G401.6 (cell line): Measurements from ENCODE around the gene HEMGN.

ENCODE experiments used
- FAIRE-seq: peaks from 2 replicates; lab custom pipeline; 2012; peaks lifted over from hg19 to GRCh38; lab: Jason Lieb, UNC

Gene HEMGN

DNA sequence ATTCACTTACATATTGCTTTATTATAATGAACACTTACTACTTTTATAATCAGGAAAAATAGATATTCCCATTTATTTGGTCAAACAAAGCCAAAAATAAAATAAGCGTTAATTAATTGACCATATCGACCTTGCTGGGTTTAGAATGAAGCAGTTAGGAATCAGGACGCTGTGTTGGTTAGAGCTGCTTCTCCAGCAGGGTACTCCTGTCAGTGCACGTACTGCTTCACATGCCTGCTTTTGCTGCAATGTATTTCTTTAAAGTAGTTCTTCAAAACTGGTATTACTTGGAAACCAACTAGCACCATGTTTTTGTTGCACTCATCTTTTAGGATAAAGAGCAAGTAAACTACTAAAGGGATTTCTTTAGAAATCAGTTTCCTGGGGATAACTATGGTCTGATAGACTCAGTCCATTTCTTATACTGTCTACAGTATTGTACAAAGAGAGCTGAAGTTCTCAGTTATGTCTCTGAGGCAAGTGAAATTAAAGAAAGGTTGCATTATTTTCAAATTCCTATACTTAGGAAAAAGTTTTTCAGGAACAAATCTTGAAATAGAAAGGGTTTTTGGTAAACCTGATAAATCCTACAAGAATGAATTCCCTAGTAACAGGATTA is 8.9 kb downstream of the HEMGN start:
- FAIRE-seq: no peak

DNA sequence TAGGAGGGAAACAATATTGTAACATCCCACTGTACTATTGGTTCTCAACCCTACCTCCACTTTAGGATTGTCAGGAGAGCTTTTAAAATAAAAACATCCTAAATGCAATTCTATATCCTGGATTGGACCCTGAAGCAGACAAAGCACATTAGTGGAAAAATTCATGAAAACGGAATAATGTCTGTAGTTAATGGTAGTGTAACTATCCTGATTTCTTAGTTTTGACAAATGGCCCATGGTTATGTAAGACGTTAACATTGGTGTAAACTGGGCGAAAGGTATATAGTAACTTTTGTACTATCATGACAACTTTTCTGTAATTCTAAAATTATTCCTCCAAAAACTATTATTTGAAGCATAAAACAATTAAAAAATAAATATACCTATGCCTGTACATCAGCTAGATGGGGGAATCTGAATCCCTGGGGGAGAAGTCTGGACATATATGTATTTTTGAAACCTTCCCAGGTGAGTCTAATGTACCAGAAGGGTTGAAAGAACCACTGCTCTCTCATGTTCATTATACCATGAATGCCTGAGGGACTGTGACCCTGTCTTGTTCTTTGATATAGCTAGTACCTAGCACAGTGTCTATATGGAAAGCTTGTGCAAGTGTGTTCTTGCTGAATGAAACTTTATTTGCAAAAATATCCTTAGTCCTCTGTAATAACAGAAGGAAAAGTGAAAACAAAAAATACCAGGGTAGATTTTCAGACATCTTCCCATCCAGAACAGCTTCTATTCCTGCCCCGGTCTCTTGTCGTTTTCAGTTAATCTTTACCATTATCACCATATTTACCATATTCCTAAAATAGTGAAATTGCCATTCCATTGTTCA is 12.3 kb downstream of the HEMGN start:
- FAIRE-seq: no peak

DNA sequence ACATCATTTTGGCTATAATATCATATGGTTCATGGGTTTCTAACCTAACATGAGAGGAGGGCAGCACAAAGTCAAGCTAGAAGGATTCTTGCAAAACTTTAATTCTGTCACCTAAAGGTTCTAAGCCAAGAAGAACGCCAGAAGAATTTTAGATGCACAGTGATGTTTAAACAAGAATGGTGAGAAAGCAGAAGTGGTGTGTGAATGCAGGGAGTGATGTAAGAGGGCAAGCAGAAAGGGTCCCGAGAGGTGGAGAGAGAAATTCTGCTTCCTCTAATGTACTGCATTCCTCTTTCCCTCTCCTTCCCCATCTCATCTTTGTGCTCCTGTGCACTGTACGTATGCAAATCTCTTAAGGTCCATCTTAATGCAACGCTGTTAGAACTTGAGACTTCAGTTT is 13.6 kb downstream of the HEMGN start:
- FAIRE-seq: no peak

DNA sequence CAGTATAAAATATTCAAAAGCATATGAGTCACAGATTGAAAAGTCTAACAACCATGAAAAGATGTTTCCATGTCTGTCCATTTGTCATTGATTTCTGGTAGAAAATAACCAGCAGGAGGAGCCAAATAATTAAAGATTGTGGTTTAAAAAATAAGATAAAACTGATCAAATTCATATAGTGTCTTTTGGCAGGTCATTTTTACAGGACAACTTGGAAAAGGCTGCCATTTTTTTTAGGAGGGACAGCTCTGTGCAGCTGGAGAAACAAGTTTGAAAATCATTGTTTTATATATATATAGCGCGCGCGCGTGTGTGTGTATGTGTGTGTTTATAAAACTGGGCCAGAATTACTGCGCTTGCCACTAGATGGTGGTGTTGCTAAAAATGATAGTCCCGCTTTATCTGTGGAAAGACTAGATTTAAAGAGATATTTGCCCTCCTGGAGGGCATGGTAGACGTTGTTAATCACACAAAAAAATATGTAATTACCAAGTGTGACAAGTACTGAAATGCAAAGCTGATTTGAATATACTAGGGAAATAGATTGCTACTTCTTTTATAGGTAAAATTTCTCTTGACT is 14.4 kb downstream of the HEMGN start:
- peak; percentile 90 for FAIRE-seq

DNA sequence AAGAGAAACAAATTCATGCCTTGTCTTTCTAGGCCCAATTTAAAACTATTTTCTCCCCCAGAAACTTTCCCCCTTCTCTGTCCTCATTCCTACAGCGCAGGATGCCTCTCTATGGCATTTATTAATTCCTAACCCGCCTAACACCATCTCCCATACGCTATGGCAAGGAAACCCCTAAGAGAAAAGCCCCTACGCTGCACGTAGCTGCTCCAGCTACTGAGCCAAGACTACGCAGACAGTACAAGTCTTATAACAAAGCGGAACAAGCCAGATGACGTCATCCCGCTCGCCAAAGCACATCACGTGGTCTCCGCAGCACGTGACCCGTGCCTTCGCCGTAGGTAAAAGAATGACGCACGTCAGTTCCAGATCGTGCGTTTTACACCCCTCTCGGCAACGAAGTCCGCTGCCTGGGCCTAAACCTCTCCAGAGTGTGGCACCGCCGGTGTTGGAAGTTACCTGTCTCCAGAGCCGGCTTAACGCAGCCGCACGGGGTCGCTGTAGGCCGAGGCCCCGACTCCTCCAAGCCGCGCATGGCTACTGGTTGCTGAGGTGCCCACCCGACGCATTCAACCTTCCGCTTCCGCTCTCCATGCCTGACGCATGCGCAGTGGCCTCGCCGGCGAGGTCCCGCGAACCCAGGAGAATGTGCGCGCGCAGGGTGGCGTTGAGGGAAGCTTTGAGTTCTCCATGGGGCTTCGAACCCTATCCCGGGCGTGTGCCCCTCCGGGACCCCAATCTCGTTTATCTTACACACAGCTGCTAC is 15.8 kb downstream of the HEMGN start, which contains the start of gene TRMO:
TRMO (minus strand) TSS at position 542 of the 766 bp plus-strand sequence; CDS start at position 535, 7 bp downstream.
- FAIRE-seq: peak; percentile 77

DNA sequence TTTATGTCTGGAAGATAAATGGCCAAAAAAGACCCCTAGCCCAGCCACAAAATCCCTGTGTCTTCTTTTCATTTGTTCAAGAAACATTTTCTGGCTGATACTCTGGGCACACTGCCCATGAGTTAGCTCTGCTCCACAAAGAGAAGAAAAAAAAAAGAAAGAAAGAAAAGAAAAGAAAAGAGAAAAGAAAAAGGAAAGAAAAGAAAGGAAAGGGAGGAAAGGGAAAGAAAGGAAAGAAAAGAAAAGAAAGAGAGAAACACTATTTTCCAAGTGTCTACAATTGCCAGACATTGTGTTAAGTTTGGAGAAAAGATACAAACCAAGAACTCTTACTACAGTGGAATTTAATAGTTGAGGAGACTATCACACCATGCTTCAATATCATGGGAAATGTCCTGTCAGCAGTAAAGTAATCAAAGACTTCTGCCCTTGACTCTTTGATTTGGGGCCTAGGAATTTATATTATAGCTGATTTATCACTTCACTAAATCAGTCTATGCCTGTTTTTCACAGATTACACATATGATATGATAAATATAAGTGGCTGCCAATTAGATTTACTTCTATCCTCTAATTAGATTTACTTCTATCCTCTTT is 18.7 kb downstream of the HEMGN start:
- no peak for FAIRE-seq

DNA sequence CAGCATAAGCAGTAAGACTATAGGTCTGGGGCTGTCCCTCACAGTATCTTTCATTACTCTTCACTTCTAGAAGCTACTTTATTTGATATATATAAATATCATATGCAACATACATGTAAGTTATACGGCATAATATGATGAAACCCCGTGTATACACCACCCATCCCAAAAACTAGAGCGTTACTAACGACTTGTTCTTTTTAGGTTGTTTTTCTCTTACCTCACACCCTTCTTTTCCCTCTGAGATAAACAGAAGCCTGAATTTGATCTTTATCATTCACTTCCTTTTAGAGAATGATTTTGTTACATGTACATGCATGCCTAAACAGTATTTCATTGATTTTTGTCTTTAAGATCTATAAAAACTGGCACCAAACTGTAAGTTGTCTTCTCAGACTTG is 19.4 kb downstream of the HEMGN start:
- no peak for FAIRE-seq

DNA sequence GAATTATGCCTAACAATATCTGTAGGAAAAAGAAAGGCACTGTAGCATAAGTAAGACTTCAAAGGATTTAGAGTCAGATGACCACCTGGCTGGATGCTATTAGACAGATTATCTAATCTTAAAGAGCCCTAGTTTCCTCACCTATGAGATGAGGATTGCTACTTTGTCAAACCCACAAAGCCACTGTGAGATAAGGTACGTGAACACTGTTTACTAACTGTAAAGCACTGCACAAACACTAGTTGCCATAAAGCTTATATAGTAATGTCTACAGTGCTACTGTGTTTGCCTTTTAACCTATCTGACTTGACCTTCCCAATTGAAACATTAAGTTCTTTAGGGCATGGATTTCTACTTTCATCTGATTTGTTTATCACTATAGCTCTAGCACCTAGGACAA is 26.0 kb downstream of the HEMGN start:
- FAIRE-seq: no peak

DNA sequence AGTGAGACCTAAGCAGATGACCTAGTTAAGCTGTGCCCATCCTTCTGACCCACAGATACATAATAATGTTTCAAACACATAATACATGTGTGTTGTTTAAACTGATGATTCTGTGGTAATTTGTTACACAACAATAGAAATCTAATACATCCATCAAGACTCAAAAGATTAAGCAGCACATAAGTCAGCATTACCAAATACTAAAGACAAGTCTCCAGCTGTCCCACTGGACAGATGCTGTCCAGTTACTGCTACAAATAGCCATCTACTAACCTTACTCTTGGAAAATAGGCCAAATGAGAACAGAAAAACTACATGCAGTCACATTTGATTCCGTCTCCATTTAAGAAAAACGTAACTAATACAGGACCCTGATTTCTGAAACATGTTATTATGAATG is 26.4 kb downstream of the HEMGN start:
- FAIRE-seq: no peak

DNA sequence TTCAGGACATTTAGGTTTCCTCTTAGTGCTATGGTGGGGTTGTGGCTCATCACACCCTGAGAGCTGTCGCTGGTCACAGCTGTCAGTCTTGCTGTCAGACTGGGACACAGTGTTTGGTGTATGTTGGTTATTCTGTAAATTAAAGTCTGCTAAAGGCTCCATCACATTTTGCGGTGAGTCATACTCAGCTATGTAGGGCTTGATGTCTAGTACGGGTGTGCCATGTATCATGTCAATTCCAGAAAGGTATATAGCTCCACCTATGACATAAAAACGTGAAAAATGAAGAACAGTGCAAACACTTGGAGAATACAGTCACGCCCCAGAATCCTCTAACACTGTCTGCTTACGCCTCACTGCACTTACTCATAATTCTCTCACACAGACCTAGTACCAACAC is 27.6 kb downstream of the HEMGN start:
- no peak for FAIRE-seq

DNA sequence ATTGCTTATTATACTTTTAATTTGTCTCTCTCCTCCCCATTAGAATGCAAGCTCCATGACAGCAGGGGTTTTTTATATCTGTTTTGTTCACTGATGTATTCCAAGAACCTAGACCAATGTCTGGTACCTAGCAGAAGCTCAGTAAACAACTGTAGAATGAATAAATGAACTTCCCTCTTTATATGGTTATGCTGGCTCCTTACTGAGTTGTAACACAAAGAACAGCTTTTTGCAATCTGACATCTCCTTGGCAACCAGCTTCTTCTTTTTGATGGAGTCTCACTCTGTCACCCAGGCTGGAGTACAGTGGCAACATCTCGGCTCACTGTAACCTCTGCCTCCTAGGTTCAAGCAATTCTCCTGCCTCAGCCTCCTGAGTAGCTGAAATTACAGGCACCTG is 29.3 kb downstream of the HEMGN start:
- no peak for FAIRE-seq

DNA sequence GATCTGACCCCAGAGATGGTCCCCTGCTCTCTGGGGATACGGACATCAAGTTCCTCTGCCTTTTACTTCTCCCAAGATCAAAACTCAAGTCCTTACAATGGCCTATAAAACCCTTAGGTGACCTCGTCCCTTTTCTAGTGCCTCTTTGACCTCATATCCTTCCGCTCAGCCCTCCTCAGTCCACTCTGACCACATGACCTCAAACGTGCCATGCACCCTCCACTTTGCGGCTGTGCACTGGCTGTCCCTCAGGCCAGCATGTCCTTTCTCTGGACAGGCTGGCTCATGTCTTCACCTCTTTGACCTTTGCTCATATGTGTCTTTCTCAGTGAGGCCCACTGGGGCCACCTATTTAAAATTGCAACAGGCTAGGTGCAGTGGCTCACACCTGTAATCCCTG is 30.3 kb downstream of the HEMGN start:
- no peak for FAIRE-seq

DNA sequence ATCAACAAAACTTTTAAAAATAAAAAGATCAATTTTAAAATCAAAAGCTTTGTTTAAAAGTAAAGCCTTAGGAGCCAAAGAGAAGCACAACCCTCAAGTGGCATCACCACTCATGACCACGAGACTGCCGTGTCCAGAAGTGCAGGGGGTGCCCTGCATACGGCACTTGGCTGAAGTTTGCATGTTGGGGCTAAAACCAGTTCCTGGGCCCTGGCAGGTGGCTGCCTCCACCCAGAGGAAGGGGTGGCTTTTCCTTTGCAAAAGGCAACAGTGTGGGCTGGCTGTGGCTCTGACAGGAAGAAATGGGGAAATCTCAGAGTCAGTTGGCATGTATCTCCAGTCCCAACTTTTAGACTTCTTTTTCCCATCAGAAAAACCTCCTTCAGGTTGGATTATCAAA is 30.9 kb downstream of the HEMGN start:
- FAIRE-seq: no peak

DNA sequence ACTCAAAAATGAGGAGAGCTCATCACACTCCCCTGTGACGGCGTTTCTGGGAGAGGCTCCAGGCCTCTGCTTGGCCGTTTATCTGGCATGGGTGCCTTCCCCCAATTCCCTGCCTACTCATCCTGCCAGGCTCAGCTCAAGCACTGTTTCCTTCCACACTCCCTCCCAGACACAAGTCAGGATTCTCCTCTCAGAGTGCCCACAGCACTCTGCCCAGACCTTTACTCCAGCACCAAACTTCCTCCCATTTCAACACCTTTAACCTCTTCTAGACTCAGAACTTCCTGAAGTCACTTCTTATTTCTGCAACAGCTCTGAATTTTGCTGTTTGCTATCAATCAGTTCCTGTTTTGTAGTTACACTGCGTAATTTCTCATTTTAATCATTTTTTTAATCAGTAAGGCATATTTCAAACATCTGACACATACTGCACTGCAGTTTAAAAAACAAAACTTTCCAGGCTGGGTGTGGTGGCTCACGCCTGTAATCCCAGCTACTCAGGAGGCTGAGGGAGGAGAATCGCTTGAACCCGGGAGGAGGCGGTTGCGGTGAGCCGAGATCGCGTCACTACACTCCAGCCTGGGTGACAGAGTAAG is 31.6 kb downstream of the HEMGN start:
- FAIRE-seq: no peak

DNA sequence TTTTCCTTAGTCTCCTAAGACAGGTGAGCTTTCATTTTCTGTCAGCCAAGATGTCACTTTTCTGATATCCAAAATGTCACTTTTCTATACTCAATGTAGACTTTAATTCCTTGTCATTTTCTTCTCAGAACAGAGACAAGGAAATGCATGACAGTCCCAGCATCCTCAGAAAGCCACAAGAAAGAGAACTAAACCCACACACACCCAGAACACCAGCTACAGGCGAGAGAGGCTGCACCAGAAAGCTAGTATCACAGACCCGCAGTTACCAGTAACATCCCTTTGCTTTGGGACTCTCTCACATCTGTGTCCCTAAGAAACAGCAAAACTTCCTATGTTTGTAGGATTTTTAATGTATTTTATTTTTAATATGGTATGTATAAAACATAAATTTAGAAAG is 32.7 kb downstream of the HEMGN start:
- FAIRE-seq: no peak

DNA sequence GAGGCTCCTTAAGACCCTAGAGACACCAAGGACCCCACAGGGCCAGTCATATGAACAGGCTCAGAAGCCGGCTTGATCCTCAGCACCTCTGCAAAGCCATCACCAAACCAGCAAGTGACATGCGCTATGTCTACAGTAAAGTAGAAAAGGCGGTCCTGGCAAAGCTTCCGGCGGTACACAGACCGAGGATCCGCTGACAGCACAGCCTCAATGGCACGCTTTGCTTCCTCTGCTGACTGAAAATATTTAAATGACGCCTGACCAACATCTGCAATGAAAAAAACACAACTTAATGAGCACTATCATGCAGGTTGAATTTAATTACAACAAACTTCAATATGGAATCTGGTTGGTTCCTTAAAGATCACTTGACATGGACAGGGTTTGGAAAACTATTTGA is 33.2 kb downstream of the HEMGN start:
- FAIRE-seq: no peak

DNA sequence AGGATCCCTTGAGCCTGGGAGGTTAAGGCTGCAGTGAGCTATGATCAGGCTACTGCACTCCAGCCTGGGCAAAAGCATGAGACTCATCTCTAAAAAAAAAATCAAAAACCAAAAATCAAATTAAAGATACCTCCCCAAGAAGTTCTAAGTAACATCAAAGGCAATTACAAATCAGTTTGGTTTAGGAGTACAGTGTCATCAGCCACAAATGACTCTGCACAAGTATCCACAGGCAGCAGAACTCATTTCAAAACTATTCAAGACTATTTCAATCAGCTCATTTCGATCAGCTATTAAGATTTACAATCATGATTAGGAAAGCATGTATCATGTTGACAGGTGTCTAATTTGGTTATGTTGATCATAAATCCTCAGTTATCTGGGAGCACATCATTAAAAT is 34.8 kb downstream of the HEMGN start:
- no peak for FAIRE-seq

DNA sequence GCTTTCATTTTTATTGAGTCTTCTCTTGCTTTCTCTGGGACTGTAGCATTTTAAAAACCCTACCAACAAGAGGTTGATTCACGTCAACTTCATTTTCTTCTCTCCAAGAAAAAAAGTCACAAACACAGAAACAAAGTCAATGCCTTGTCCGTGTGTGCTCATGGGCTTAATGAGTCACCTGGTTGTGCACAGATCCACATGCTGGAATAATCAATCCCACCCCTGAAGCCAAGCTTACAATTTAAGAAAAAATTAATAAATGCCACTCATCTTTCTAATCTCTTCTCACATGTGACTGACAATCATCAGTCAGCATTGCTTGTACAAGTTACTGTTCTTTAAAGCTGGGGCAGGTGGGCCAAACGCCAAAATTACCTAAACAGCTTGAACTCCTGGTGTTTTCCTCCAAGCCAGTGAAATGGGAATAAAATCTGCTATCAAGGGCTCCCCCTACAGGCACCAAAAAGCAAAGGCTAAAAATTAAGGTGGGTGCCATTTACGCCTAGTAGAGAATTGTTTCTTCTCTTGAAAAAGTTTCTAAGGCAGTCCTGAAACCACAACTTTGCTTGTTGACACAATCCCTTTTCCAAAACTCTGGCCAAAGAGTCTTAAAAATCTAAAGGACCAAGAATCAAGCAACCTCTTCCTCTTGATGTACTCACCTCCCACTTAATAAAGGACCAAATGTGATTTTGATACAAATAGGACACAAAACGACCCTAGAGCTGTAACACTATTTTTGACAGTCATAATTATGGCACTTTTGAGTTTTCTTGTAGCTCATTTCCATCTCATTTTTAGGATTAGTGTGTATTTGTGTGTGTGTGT is 37.0 kb downstream of the HEMGN start:
- FAIRE-seq: no peak

DNA sequence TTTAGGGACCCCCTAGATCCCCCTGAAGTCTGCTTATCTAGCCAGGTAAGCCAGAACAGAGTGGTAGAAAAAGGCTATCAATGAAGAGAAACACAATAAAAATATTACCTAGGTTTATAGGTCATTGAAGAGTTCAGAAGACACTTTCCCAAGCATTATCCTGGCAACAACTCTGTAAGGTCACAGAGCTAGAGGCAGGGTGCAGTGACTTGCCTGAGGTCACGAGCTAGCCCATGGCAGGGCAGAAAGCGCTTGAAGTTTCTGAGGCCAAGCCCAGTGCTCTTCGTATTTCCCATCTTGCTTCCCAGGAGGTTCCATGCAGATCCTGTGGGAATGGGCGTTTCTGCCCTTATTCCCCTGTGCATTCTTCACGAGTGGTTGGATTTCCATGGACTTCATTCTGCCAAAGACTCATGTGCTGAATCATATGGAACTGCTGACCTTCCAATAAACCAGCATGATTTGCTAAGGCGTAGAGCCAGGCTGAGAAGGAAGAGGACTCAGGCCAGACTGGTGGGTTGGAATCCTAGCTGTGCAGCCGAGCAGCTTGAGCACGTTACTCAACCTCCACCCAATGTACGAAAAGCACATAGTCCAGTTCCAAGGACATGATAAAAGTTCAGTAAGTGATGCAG is 37.8 kb downstream of the HEMGN start:
- no peak for FAIRE-seq

DNA sequence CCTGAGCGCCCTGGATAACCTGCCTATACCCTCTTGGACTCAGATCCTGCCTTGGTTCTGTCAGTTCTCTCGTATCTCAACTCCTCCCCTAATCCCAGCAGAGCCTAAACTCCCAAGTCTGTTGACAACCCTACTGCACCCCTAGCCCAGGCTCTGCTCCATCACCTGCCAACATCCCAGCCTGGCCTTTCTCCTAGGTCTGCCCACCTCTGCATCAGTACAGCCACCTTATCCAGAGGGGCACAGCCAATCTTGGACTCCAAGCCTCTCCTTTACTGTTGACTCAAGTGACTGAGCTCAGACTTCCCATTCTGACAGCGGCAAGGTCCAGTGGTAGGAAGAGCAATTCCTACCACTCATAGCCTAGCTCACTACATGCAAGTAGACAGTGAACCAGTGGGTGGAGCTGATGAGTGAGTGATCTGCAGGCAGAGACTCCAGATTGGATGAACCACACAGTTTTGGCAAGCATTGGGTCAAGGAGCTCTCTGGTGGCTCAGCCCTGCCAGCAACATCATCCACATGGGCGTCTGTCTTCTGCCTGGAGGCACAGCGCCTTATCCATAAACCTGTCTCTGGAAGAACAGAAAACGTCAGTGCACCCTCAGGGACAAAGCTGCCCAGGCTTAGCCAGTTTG is 42.2 kb downstream of the HEMGN start:
- FAIRE-seq: no peak
